NT2/D1 (cell line): Measurements from ENCODE around the gene RALA.

Experiments used
- YY1 ChIP-seq: IDR thresholded peaks from 2 replicates; pipeline ENCODE4 v1.6.1; 2011; ENCODE audit not compliant: insufficient read length, insufficient read depth
- ZNF274 ChIP-seq: IDR thresholded peaks from 2 replicates; pipeline ENCODE4 v1.6.1; 2011; ENCODE audit warnings: mild to moderate bottlenecking, low read depth, low read length

GRCh38 chr7:39712751-39713150, 89.4 kb downstream of the RALA start:
- no peak for TF ChIP-seq ZNF274
- TF ChIP-seq YY1, result no peak
